ENCODE results near the gene RNU5B-1.

DNA sequence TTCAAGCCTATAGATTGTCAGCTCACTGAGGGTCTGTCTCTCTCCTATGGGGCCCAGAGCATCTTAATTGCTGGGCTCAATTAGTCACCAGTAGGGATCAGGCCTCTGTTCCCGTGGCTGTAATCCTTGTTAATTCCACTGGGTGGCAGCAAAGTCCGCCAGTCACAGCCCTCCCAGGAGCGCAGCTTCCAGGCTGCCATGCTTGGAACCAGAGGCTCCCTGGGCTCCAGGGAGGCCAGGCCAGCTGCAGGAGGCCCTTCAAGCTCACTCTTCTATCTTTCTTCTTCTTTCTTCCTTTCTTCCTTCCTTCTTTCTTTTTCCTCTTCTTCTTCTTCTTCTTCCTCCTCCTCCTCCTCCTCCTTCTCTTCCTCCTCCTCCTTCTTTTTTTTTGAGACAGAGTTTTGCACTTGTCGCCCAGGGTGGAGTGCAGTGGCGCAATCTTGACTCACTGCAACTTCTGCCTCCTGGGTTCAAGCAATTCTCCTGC lies 14.4 kb downstream of the RNU5B-1 start:
- TF ChIP-seq, protein P1, sequence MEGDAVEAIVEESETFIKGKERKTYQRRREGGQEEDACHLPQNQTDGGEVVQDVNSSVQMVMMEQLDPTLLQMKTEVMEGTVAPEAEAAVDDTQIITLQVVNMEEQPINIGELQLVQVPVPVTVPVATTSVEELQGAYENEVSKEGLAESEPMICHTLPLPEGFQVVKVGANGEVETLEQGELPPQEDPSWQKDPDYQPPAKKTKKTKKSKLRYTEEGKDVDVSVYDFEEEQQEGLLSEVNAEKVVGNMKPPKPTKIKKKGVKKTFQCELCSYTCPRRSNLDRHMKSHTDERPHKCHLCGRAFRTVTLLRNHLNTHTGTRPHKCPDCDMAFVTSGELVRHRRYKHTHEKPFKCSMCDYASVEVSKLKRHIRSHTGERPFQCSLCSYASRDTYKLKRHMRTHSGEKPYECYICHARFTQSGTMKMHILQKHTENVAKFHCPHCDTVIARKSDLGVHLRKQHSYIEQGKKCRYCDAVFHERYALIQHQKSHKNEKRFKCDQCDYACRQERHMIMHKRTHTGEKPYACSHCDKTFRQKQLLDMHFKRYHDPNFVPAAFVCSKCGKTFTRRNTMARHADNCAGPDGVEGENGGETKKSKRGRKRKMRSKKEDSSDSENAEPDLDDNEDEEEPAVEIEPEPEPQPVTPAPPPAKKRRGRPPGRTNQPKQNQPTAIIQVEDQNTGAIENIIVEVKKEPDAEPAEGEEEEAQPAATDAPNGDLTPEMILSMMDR (IDR thresholded peaks at IDR 0.05) = peak; percentile 88 to 92 (median 91)
- TF ChIP-seq POLR2A (IDR thresholded peaks at IDR 0.05) = no peak
